Esophagus mucosa (tissue), 1 donor: ENCODE results near the gene SLC26A9. TPM values are rescaled to one million over a fixed set of nuclear protein-coding genes. Genes with fewer than 3 reads are reported as not detected.

Source experiments
- ATAC-seq: fragments of 200-7000 bp; cut with Tn5 transposase; one replicate; pipeline ENCODE4 v1.9.1; 2020
- total RNA-seq: library from RNA; stranded (reverse); gene quantifications from one replicate; pipeline ENCODE4 v1.2.4, GENCODE V29; 2023
- donor health status: DM: yes; HTN: yes; CAD: no.

SLC26A9 gene, protein sequence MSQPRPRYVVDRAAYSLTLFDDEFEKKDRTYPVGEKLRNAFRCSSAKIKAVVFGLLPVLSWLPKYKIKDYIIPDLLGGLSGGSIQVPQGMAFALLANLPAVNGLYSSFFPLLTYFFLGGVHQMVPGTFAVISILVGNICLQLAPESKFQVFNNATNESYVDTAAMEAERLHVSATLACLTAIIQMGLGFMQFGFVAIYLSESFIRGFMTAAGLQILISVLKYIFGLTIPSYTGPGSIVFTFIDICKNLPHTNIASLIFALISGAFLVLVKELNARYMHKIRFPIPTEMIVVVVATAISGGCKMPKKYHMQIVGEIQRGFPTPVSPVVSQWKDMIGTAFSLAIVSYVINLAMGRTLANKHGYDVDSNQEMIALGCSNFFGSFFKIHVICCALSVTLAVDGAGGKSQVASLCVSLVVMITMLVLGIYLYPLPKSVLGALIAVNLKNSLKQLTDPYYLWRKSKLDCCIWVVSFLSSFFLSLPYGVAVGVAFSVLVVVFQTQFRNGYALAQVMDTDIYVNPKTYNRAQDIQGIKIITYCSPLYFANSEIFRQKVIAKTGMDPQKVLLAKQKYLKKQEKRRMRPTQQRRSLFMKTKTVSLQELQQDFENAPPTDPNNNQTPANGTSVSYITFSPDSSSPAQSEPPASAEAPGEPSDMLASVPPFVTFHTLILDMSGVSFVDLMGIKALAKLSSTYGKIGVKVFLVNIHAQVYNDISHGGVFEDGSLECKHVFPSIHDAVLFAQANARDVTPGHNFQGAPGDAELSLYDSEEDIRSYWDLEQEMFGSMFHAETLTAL
- 2.3 TPM for total RNA-seq

GRCh38 chr1:205943245-205943644 is at the start of gene SLC26A9:
SLC26A9 (minus strand) TSS chr1:205943456; CDS start chr1:205935820, 7,636 bp downstream.
- ATAC-seq = no peak

DNA sequence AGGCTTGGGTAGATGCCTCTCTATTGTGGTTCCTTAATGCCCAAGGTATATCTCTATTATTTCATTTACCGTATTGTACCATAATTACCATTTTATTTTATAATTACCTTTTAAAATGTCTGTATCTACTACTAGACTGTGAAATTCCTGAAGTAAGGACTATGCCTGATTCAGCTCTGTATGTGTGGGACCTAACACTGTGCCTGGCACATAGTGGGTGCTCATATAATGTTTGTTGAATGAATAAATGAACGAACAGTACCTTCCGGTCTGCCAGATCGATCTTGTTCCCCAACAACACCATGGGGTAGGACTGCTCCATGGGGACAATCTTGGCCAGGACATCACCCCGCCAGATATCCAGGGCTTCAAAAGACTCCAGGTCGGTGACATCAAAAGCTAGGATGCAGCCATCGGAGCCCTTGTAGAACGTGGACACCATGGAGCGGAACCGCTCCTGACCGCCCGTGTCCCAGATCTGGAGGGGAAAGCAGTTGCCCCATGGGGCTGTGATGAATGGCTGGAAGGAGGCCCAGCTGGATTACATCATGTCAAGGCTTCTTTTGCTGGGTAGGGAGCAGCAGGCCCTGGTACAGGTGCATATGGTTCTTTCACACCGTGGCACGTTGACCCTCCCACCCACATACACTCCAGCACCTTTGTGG is 49.1 kb upstream of the SLC26A9 start:
- no peak for ATAC-seq

GRCh38 chr1:205991237-205991636 is 48.0 kb upstream of the SLC26A9 start:
- ATAC-seq = no peak

DNA sequence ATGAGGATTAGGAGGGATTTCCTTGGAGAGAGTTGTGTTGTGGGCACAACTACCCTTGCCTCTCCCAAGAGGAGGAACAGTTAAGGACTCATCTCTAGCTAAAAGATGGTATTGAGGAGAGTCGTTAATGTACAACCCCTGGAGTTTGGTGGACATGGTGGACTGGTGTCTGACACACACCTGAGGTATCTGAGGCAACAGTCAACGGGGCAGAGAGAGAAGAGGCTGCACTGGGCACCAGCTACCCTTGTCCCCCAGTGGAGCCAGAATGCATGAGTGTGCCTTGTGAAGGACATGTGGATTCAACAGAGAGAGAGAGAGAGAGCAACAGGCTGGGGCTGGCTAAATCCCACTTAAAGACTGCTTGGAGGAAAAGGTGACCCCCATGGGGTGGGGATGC is 47.0 kb upstream of the SLC26A9 start:
- ATAC-seq = no peak

GRCh38 chr1:205989786-205990185 is 46.5 kb upstream of the SLC26A9 start:
- ATAC-seq = no peak

GRCh38 chr1:205988585-205988995 is 45.3 kb upstream of the SLC26A9 start:
- ATAC-seq = no peak

DNA sequence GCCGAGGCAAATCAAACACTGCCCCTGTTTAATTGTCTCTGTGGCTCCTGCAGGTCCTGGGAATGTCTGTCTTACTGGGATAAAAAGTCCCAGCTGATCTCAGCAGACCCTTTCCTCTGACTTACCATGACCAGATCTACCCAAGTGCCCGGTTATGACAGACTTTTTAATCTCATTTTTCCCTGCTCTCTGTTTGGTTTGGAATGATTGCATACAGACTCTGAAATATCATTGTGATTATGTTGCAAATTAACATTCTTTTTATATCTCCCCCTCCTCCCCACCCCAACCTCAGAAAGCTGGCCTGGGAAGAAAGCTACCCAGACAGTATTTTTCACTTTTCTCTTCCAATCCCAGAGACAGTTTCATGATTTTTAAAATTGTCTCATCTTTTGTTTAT is 43.6 kb upstream of the SLC26A9 start:
- no peak for ATAC-seq

DNA sequence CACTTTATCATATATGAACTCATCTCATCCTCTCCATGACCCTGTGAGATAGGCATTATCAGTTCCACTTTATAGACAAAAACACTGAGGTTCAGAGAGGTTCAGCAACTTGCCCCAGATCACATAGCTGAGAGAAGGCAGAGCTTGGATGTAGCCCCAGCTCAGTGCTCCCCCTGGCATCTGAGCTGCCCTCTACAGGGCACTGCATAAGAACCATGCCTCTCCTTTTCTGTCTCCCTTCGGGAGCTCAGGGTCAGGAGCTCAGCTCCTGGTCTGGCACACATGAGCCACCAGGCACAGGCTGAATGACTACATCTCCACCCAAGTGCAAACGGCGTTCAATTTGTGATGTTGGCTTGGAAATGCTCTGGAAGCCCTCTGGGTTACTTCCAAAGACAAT is 43.0 kb upstream of the SLC26A9 start:
- no peak for ATAC-seq

DNA sequence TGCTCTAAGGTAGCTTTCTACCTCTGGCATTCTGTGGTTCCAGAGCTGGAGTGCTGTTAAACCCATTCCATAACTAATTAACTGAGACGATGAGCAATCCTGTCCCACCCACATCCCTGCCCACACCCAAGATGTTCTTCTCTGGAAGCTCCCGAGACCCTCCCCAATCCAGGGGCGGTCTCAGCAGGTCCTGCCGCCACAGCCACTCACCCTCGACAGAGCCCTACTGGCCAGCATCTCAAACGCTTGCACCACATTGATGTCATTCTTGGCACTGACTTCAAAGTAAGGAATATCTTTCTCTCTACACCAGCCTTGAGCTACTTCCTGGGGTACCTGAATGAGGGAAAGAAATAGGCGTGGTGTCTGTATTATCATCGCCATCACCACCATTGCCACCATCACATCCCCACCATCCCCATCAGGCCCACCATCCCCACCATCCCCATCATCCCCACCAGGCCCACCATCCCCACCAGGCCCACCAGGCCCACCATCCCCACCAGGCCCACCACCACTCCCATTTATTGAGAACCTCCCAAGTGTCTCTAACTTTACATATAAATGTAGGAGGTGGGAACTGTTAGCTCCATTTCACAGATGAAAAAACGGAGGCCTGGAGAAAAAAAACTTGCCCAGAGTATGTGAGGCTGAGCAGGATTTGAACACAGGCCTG is 42.2 kb upstream of the SLC26A9 start:
- ATAC-seq = no peak

DNA sequence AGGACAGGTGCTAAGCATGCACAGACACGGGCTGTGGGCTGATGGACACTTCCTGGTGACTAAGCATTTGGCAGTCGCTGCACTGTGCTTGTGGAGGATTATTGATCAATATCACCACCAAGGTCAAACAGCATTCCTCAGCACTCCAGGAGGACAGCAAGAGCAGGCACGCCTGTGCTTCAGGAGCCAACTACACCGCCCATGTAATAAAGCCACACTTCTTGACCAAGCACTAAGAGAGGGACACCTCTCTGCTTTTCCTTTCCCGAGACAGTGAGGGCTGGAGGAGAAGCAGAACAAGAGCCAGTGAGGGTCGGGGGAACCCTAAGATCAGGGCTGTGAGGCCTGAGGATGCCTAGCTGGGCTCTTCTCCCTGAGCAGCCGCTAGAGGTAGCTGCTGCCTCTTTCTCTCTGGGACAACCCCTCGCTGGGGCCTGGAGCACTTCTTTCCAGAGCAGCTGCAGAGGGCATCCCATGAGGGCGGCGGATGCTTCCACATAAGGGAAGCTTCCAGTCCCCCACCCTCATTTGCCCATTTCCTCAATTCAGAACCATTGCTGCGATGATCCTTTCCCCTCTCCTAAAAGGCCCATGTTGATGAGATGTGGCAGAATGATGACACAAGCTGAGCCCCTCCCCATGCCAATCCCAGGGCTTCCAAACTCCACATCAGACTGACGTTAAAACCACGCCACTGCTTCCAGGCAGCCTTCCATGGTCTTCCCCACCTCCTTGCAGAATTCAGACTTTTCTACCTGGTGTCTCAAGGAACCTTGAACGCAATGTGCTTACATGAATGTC is 40.9 kb upstream of the SLC26A9 start:
- ATAC-seq = peak; percentile 92

DNA sequence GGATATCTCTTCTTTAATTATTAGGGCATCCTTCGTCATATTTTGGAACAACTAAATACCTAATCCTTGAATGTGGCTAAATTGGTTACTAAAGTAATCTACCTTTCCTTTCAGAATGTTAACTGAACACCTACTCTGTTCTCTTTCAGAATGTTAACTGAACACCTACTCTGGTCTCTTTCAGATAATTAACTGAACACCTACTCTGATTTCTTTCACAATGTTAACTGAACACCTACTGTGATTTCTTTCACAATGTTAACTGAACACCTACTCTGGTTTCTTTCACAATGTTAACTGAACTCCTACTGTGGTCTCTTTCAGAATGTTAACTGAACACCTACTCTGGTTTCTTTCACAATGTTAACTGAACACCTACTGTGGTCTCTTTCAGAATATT is 38.0 kb upstream of the SLC26A9 start:
- ATAC-seq = no peak

DNA sequence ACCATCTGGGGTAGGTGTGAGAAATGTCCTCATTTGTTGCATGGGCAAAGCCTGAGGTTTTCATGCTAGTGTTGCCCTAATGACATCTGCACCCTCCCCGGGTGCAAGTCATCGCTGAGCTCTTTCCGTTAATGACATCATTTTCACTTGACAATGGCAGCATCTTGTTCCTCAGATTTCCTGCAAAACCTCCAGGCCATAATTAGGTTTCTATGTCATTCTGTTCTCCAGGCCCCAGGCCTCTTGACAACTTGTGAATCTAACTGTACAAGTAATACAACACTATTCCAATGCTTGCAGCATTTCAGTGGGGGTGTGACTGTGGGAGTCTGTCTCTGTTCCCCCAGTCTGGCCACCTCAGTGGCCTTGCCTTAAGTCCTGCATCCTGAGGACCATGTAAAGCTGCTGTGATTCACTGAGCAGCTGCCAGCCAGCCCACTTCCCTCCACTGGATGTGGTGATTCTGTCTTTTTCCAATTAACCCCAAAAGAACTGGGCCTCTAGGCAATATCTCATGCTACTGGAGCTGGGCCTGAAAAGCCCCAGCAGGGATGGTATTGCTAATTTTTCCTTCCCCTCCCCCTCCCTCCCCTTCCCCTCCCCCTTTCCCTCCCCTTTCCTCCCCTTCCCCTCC is 37.1 kb upstream of the SLC26A9 start:
- ATAC-seq = no peak

DNA sequence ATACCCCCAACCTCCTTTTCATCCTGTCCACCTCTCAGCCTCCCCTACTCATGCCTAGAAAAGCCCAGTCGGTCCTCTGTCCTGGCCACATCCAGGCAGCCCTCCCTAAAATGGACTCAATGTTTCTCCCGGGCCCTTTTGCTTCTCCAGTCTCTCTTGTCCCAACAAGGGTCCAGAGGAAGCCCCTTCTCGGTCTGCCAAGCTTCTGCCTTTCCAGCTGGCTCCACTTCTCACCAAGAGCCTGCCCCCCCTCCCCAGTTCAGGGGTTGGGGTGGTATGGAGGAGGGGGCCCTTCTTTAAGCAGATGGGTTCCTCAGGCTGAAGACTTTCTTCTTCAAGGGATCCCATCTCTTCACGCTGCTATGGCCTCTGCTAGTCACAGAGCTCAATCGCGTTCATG is 36.0 kb upstream of the SLC26A9 start:
- ATAC-seq = no peak

DNA sequence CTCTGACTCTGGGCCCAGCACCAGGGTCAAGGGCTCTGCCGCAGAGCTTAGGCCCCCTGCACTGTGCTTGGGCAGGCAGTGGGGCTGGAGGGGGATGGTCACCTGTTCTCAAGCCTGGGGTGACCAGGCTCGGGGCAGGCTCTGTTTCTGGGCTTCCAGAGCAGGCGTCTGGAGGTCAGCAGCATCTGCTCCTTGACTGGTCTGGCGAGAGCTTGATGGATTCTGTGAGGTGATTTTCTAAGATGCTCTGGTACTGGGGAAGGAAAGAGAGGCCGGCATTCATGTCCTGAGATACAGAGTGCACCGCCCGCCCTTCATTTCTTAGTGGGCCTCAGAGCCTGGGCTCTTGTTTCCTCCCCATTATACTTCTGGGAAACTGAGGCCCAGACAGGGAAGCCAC is 35.4 kb upstream of the SLC26A9 start:
- no peak for ATAC-seq

DNA sequence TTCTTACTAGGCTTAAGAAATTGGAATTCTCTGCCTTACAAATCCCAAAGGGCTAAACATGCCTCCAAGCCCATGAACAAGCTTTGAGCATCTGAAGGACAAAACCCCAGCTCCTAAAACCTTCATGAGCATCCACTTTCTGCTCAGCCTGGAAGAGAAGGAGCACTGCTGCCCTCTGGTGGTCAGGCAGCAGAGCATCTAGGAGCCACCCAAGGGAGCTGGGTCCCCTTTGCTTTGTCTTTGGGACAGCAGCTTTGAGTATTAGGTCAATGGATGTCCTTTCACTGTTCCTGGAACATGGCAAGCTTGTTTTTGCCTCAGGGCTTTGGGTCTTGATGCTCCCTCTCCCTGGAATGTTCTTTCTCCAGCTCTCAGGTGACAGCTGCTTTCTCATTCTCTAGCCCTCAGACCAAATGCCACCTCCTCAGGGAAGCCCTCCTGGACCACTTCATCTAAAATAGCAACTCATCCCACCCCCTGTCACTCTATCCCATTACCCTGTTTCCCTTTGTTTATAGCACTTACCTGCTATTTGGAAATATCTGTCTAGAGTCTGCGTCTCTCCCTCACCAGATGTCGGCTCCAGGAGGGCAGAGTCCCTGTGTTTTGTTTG is 34.3 kb upstream of the SLC26A9 start:
- ATAC-seq = peak; percentile 72

- ATAC-seq = no peak
Measured at GRCh38 chr1:205976708-205977401, 33.6 kb upstream of the SLC26A9 start.

GRCh38 chr1:205976036-205976435 is 32.8 kb upstream of the SLC26A9 start:
- ATAC-seq = no peak

DNA sequence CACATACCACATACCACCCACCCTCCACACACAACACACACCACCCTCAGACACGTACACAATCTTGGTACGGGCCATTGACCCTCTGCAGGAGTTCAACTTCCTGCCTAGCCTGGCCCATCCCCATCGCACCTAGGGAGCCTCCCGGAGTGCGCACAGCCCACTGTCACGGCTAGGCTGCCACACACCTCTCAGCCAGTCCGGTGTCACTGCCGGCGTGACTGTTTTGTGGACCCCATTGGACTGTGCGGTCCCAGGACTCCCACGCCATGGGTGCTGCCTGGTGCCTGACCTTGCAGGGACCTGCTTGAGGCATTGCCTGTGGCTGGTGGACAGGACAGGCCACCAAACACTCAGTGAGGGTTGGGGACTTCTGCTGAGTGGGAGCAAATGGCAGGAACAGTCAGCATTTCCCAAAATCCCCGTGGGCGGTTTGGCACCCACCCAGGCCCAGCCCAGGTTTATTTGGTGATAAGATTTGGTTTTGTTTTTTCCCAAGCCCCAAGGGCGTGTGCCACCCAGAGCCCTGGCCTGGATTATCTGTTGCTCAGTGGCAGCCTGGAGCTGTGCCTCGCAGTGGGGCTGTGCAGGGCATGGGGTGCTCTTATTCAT is 32.2 kb upstream of the SLC26A9 start:
- peak; percentile 34 for ATAC-seq

GRCh38 chr1:205974712-205975111 is 31.5 kb upstream of the SLC26A9 start:
- no peak for ATAC-seq
